PC-3 (cell line): Measurements from ENCODE around the gene P4HTM.
"Not testable (repeated sequence)": the region's sequence is repeated elsewhere in the genome, so short reads cannot be mapped to it uniquely, and the experiment has no call there.

Source experiments
- EZH2 ChIP-seq: fragments of 300-600 bp; sonication (generic); IDR thresholded peaks from one replicate; pipeline ENCODE4 v1.6.1; 2017; ENCODE audit warnings: antibody characterized with exemption, mild to moderate bottlenecking, low read length; ENCODE audit not compliant: unreplicated experiment
- TF ChIP-seq, protein P1 (sequence below): fragments of 300-600 bp; sonication (generic); conservative IDR thresholded peaks from 2 replicates; pipeline ENCODE4 v1.5.1; 2017; ENCODE audit warnings: antibody characterized with exemption, low read depth, mild to moderate bottlenecking, low read length

DNA sequence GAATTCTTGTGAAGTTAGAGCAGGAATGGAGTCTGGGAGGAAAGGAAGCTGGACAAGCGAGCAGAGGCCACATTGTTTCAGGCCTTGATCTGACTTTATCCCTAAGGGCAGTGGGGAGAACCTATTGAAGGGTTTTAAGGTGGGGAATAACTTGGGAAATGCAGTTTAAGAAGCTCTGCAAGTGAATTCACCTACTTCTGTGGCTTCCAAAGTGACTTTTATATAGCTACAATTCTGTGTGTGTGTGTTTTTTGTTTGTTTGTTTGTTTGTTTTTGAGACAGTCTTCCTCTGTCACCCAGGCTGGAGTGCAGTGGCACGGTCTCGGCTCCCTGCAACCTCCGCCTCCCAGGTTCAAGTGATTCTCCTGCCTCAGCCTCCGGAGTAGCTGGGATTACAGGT, 18.6 kb downstream of the P4HTM start:
- TF ChIP-seq, protein P1, sequence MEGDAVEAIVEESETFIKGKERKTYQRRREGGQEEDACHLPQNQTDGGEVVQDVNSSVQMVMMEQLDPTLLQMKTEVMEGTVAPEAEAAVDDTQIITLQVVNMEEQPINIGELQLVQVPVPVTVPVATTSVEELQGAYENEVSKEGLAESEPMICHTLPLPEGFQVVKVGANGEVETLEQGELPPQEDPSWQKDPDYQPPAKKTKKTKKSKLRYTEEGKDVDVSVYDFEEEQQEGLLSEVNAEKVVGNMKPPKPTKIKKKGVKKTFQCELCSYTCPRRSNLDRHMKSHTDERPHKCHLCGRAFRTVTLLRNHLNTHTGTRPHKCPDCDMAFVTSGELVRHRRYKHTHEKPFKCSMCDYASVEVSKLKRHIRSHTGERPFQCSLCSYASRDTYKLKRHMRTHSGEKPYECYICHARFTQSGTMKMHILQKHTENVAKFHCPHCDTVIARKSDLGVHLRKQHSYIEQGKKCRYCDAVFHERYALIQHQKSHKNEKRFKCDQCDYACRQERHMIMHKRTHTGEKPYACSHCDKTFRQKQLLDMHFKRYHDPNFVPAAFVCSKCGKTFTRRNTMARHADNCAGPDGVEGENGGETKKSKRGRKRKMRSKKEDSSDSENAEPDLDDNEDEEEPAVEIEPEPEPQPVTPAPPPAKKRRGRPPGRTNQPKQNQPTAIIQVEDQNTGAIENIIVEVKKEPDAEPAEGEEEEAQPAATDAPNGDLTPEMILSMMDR = not testable (repeated sequence)
- TF ChIP-seq EZH2 = not testable (repeated sequence)
